ENCODE measurements around the gene ACVRL1. TPM values are rescaled to one million over a fixed set of nuclear protein-coding genes. Genes with fewer than 3 reads are reported as not detected.

The ACVRL1 gene
- total RNA-seq, 4 donors from 2014 or later = 68.4 to 318 (median 80.7) TPM

DNA sequence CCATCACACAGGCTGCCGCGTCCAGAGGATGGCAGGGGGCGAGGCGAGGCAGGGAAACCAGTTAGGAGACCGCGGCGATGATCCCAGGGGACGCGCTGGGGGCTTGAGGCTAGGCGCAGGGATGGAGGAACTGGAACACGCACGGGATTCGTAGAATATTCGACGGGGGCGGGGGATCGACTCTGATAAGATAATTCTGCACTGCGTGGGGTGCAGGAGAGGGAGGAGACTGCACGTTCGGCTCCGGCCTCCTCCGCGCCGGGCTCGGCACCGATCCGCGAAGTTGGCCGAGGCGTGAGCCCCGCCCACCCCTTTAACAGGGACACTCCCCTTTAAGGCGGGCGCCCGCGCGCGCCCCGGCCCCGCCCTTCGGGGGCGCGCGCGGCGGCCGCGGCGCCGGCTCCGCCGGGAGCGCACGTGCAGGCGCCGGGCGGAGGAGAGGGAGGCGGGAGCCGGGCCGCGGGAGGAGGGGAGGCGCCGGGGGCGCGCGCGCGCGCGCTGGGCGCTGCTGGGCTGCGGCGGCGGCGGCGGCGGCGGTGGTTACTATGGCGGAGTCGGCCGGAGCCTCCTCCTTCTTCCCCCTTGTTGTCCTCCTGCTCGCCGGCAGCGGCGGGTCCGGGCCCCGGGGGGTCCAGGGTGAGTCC lies 44.0 kb downstream of the ACVRL1 start, which contains the start of gene ACVR1B:
Gene ACVR1B, plus strand, starts transcription at position 501 of the 644 bp plus-strand sequence. Its CDS starts 45 bp downstream, at position 546.
- Histone ChIP-seq H3K4me3 (peak within 1 kb of the TSS; percentile 88 to 100 (median 98)), H3K27me3 (no peaks in the 10 kb centered on the region), H3K27ac (peak within 1 kb of the TSS; percentile 87 to 97 (median 94)), H3K36me3 (no peaks in the 10 kb centered on the region), H3K9me3 (no peaks in the 10 kb centered on the region), H3K4me1 (peaks cover 0 to 40% (median 25%) of the 10 kb centered on the region in 4 donors)
- peak; percentile 89 to 90 for DNase-seq (ENCODE audit: low spot score in 2 of 2)
- 1 to 2% methylated on average over 40 to 55 of the region's 86 CpGs for WGBS, 2 donors
- TF ChIP-seq, protein P1, sequence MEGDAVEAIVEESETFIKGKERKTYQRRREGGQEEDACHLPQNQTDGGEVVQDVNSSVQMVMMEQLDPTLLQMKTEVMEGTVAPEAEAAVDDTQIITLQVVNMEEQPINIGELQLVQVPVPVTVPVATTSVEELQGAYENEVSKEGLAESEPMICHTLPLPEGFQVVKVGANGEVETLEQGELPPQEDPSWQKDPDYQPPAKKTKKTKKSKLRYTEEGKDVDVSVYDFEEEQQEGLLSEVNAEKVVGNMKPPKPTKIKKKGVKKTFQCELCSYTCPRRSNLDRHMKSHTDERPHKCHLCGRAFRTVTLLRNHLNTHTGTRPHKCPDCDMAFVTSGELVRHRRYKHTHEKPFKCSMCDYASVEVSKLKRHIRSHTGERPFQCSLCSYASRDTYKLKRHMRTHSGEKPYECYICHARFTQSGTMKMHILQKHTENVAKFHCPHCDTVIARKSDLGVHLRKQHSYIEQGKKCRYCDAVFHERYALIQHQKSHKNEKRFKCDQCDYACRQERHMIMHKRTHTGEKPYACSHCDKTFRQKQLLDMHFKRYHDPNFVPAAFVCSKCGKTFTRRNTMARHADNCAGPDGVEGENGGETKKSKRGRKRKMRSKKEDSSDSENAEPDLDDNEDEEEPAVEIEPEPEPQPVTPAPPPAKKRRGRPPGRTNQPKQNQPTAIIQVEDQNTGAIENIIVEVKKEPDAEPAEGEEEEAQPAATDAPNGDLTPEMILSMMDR (IDR thresholded peaks at IDR 0.05) = no peak
- TF ChIP-seq EP300 (IDR thresholded peaks at IDR 0.05) (peak in 1 of 2 donors; percentile 45), POLR2A (IDR thresholded peaks at IDR 0.05) (peak; percentile 45 to 70)

DNA sequence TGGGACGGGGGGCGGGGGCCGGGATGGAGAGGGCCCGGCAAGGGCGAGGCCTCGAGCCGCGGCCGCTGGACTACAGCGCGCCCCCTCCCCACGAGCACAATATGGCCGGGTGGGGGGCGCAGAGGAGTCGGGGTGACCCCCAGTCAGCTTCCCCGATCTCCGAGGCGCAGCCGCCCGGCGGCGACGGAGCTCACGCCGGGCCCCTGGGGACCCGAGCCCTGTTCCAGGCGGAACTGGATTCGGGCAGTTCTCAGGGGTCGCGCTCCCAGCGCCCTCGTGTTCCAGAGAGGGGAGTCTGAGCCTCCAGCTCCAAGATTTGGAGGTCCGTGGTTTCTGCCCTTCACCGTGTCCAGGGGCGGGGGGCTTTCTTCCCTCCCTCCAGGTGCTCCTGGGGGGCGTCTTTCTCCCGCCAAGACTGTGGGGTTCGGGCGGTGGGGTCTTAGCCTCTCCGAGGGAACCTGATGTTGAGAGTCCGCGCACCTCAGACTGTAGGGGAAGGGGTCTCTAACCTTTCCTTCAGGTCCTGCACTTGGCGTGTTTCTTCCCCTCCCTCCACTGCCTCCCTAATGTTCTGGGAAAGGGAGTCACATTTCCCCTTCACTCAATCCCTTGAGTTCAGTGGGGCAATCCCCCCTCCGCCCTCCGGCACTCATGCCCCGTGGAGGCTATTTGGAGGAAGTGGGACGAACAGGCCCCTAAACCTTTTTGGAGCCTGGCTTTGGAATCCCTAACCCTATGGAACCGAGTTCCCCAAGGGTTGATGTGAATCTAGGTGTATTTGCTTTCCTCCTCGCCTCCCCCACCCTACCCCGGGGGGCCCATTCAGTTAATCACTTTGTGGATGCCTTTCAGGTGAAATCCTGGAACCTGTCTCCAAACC lies 44.8 kb downstream of the ACVRL1 start:
- DNase-seq (ENCODE audit: low spot score in 2 of 2) = peak; percentile 23 to 25
- 1 to 3% methylated on average over 20 to 31 of the region's 50 CpGs for WGBS, 2 donors
- Histone ChIP-seq H3K27ac (peak overlapping the region; percentile 87 to 97 (median 94)), H3K36me3 (no peaks in the 10 kb centered on the region), H3K27me3 (no peaks in the 10 kb centered on the region), H3K9me3 (no peaks in the 10 kb centered on the region), H3K4me1 (peaks cover 0 to 44% (median 25%) of the 10 kb centered on the region in 4 donors), H3K4me3 (peak overlapping the region; percentile 88 to 100 (median 98))
- TF ChIP-seq EP300 (IDR thresholded peaks at IDR 0.05) (peak in 1 of 2 donors; percentile 7), POLR2A (IDR thresholded peaks at IDR 0.05) (no peak)
- TF ChIP-seq, protein P1 (IDR thresholded peaks at IDR 0.05) = no peak

DNA sequence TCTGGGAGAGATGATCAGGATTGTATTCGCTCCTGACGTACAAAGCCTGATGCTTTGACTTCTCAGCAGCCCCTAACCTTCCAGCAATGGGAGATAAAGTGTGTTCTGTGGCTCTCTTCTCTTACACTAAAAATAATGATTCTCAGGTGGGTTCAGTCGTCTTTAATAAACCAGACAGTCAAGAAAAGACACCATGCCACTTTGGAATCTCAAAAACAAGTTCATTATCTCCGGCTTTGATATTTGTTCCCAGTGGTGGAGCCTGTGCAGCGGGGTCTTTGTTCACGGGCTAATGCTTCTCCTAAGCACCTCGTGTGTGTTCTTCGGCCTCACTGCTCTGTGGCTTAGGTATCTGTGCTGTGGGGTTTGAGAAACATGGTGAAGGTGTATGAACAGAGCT lies 45.8 kb downstream of the ACVRL1 start:
- Histone ChIP-seq H3K27ac (peak overlapping the region; percentile 87 to 97 (median 94)), H3K4me3 (peak overlapping the region; percentile 13 to 100 (median 94)), H3K36me3 (no peaks in the 10 kb centered on the region), H3K9me3 (no peaks in the 10 kb centered on the region), H3K4me1 (peaks cover 0 to 50% (median 25%) of the 10 kb centered on the region in 4 donors), H3K27me3 (no peaks in the 10 kb centered on the region)
- DNase-seq (ENCODE audit: low spot score in 2 of 2) = no peak
- WGBS, 2 donors = 53 to 61% methylated on average over 8 of the region's 8 CpGs
- TF ChIP-seq POLR2A (IDR thresholded peaks at IDR 0.05) = no peak
- no peak for TF ChIP-seq EP300 (IDR thresholded peaks at IDR 0.05)
- TF ChIP-seq, protein P1 (IDR thresholded peaks at IDR 0.05) = no peak

DNA sequence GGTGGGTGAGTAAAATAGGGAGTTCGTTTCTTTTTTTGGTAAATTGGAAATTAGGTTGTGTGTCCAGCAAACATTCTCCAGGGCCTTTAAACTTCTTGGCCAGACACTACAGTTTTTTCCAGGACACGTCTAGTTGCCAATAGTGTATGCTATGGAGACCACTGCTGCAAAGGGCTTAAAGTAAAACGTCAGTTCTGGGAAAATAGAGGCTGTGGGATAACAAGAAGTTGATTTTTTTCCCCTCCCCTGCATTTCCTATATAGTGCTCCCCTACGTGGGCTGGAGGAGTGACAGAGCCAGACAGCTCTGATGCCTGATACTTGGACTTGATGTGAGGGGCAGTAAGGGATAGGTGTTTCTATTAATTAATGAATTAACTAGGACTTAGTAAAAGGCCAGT lies 46.6 kb downstream of the ACVRL1 start:
- 12 to 16% methylated on average over 4 of the region's 4 CpGs for WGBS, 2 donors

More for the DNA sequence above, 46.6 kb downstream of the ACVRL1 start:
- Histone ChIP-seq H3K9me3 (no peaks in the 10 kb centered on the region), H3K4me3 (no peak overlapping the region), H3K27ac (peak overlapping the region in 3 of 4 donors; percentile 93 to 97 (median 94)), H3K27me3 (no peaks in the 10 kb centered on the region), H3K4me1 (peaks cover 0 to 53% (median 30%) of the 10 kb centered on the region in 4 donors), H3K36me3 (no peaks in the 10 kb centered on the region)
- TF ChIP-seq EP300 (IDR thresholded peaks at IDR 0.05) (no peak), POLR2A (IDR thresholded peaks at IDR 0.05) (no peak)
- TF ChIP-seq, protein P1 (IDR thresholded peaks at IDR 0.05) = no peak
- DNase-seq (ENCODE audit: low spot score in 2 of 2) = no peak

Data from tibial nerve (tissue), 4 donors.